ENCODE measurements around the gene FBXO11.
"Not testable (repeated sequence)": the region's sequence is repeated elsewhere in the genome, so short reads cannot be mapped to it uniquely, and the experiment has no call there.

DNA sequence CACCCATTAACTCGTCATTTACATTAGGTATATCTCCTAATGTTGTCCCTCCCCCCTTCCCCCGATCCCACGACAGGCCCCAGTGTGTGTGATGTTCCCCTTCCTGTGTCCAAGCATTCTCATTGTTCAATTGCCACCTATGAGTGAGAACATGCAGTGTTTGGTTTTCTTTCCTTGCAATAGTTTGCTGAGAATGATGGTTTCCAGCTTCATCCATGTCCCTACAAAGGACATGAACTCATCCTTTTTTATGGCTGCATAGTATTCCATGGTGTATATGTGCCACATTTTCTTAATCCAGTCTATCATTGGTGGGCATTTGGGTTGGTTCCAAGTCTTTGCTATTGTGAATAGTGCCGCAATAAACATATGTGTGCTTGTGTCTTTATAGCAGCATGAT lies 4.4 kb upstream of the FBXO11 start:
- not testable (repeated sequence) for TF ChIP-seq POLR2A (IDR thresholded peaks at IDR 0.05)
- TF ChIP-seq, protein P1, sequence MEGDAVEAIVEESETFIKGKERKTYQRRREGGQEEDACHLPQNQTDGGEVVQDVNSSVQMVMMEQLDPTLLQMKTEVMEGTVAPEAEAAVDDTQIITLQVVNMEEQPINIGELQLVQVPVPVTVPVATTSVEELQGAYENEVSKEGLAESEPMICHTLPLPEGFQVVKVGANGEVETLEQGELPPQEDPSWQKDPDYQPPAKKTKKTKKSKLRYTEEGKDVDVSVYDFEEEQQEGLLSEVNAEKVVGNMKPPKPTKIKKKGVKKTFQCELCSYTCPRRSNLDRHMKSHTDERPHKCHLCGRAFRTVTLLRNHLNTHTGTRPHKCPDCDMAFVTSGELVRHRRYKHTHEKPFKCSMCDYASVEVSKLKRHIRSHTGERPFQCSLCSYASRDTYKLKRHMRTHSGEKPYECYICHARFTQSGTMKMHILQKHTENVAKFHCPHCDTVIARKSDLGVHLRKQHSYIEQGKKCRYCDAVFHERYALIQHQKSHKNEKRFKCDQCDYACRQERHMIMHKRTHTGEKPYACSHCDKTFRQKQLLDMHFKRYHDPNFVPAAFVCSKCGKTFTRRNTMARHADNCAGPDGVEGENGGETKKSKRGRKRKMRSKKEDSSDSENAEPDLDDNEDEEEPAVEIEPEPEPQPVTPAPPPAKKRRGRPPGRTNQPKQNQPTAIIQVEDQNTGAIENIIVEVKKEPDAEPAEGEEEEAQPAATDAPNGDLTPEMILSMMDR (IDR thresholded peaks at IDR 0.05), result not testable (repeated sequence)

Measured in heart left ventricle (tissue), 13 donors.